22Rv1 (cell line): ENCODE results near the gene VWC2.

Experiments used
- H3K27ac ChIP-seq: fragments of 450-650 bp; 2 replicates; pipeline ENCODE4 v1.5.1; 2017
- ZFX ChIP-seq: fragments of 450-650 bp; IDR thresholded peaks from 2 replicates; pipeline ENCODE4 v1.6.1; 2017; ENCODE audit warnings: antibody characterized with exemption, borderline replicate concordance
- TF ChIP-seq, protein P1 (sequence below): fragments of 450-650 bp; IDR thresholded peaks from 2 replicates; pipeline ENCODE4 v1.5.1; 2017; ENCODE audit warnings: mild to moderate bottlenecking

Gene VWC2

DNA sequence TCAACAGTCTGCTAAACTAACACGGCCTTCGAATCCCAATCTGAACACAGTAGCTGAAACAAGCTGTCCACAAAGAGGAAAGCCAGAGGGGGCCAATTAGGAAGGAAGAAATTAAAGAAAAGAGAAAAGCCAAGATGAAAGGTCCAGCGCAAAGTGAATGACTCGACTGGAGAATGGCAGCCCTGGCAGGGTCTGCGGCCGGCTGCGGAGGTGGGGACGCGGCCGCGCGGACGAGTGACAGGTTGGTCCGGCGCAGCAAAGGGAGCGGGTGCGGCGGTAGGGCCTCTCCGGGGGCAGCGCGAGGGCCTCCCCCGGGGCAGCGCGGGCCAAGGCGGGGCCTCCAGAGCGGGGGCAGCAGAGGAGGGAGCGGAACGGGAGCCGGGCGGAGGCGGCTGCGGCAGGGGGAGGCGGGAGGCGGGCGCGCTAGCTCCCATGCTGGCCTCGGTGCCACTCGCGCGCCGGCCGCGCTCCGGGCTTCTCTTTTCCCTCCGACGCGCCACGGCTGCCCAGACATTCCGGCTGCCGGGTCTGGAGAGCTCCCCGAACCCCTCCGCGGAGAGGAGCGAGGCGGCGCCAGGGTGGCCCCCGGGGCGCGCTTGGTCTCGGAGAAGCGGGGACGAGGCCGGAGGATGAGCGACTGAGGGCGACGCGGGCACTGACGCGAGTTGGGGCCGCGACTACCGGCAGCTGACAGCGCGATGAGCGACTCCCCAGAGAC, at the start of gene VWC2:
VWC2 (plus strand) TSS at position 421 of the 718 bp plus-strand sequence. CDS start 1,798 bp downstream, outside the sequence.
- no peak within 1 kb of the TSS for H3K27ac ChIP-seq

DNA sequence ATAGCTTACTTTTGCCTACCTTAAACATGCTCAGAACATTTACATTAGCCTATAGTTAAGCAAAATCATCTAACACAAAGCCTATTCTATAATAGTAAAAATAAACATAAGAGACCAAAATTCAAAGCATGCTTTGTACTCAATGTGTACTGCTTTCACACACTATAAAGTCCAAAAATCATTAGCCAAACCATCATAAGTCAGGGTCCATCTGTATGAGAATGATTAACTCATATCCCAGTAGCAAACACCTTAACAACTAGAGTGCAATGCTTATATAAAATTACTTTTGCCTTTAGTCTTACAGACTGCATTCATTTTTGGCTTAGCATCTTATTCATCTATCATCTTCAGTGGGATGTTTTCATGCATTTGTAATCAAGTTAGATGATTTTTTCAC, 49.4 kb upstream of the VWC2 start:
- no peak overlapping the region for H3K27ac ChIP-seq
- no peak for TF ChIP-seq ZFX
- TF ChIP-seq, protein P1, sequence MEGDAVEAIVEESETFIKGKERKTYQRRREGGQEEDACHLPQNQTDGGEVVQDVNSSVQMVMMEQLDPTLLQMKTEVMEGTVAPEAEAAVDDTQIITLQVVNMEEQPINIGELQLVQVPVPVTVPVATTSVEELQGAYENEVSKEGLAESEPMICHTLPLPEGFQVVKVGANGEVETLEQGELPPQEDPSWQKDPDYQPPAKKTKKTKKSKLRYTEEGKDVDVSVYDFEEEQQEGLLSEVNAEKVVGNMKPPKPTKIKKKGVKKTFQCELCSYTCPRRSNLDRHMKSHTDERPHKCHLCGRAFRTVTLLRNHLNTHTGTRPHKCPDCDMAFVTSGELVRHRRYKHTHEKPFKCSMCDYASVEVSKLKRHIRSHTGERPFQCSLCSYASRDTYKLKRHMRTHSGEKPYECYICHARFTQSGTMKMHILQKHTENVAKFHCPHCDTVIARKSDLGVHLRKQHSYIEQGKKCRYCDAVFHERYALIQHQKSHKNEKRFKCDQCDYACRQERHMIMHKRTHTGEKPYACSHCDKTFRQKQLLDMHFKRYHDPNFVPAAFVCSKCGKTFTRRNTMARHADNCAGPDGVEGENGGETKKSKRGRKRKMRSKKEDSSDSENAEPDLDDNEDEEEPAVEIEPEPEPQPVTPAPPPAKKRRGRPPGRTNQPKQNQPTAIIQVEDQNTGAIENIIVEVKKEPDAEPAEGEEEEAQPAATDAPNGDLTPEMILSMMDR, result no peak

More for the DNA sequence above, at the start of gene VWC2:
- TF ChIP-seq ZFX, result no peak
- TF ChIP-seq, protein P1, result no peak

DNA sequence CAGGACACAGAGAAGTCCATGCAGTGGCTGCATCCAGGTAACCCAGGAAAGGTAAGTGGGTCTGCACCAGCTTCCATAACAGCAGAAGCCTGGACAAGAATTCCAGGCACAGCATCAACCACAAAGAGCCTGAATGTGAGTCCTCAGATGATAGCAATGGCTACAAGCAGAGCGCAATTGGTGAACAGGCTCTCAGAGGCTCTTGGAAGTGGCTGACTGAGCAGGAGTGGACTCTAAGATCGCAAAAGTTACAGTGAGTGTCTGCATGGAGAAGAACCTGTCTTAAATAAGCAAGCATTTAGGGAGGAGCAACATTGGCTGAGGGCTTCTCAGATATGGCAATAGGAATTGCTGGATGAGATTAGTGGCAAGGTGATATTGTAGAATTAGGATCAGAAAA, 41.6 kb upstream of the VWC2 start:
- no peak for TF ChIP-seq ZFX
- TF ChIP-seq, protein P1, result no peak

DNA sequence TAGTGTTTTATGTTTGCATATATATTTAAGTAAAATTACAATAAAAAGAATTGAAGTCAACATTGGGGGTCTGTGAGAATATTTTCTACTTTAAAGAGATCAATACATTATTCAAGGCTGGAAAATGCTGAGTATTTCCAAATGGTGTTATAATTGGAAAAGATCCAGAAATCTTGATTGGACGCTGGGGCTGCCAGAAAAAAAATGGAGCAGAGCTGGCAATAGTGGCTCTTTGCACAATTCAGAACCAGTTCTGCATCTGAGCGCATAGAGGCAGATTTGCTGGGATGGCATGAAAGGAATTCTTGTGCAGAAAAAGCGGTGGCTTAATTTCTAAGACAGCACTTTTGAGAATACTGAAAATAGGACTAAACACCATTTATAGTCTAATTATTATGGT, 10.8 kb upstream of the VWC2 start:
- TF ChIP-seq, protein P1, result no peak
- no peak for TF ChIP-seq ZFX
- no peak overlapping the region for H3K27ac ChIP-seq

More for the DNA sequence above, 41.6 kb upstream of the VWC2 start:
- H3K27ac ChIP-seq, result no peak overlapping the region

DNA sequence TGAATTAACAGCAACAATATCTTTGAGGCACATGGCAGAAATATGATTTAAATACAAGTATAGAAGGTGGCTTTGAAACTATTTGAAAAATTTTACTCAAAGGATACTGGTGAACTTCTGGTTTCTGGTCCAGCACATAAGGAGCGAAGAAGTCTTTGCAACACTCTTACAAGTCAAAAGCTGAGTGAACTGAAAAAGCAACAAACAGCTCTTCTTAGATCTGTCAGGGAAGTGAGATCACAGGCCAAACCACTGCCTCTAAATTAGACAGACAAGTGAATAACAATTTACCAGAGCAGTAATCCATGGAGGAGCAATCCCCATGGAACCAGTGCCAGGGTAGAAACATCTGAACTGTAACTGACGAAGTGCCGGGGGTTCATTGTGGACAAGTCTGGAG, 9.6 kb upstream of the VWC2 start:
- no peak for TF ChIP-seq ZFX
- TF ChIP-seq, protein P1, result no peak

DNA sequence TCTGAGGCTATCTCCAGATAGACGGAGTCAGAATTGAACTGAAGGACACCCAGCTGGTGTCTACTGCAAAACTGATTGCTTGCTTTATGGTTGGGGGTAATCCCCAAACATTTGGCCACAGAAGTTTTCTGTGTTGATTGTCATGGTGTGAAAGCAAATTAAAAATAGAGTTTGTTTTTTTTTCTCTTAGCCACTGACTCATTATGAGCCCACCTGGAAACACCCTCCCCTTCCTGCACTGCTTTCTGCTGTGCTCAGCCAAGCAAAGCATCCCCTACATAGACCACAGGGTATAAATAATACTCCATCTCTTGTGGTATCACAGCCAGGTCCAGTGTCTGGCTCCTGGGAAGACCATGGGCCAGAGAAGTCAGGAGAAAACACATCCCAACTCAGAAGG, 6.5 kb upstream of the VWC2 start:
- H3K27ac ChIP-seq, result no peak overlapping the region
- no peak for TF ChIP-seq ZFX
- TF ChIP-seq, protein P1, result no peak

More for the DNA sequence above, 9.6 kb upstream of the VWC2 start:
- no peak overlapping the region for H3K27ac ChIP-seq

DNA sequence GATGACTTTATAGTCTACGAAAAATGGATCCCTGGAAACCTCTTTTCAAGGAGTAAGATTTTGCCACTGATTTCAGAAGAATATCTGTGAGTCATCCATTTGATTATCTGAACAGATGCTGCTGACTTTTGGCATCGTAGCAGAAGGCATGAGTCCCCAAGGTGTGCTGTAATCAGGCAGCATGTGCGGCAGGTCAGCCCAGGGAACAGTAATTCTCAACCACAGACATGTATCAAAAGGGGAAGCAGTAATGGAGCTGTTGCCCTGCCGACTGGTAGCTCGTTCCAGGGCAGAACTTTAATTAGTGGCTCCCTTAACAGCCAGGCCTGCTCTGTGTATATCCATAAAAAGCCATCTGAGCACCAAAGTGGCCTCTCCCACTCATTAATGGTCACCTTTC, 5.7 kb upstream of the VWC2 start:
- H3K27ac ChIP-seq, result no peak overlapping the region
- TF ChIP-seq, protein P1, result no peak
- no peak for TF ChIP-seq ZFX
